ENCODE data around the gene SPEF1.

GRCh38 chr20:3753098-3753497 lies 28.1 kb downstream of the SPEF1 start:
- TF ChIP-seq CTCF (IDR thresholded peaks at IDR 0.05), result peak; percentile 51 to 66 (median 53)
- peak; percentile 13 for TF ChIP-seq POLR2A (IDR thresholded peaks at IDR 0.05)
